ENCODE data around the gene KIAA0586. TPM values are rescaled to one million over a fixed set of nuclear protein-coding genes. Genes with fewer than 3 reads are reported as not detected.

The KIAA0586 gene
- total RNA-seq, 1 experiment from 2014 or later: 20.9 TPM

- H3K9me3 ChIP-seq (ENCODE audit: control insufficient read depth, low read depth, low read length): no peaks in the 10 kb centered on the region
- no peak overlapping the region for H3T11ph ChIP-seq (ENCODE audit: low read length)
- no peaks in the 10 kb centered on the region for H3K4me1 Mint-ChIP-seq
- no CpG with 5 or more reads among the region's 1 CpG for WGBS (ENCODE audit: extremely low coverage, insufficient read length, low lambda C conversion rate)
- no peak overlapping the region for H2BK120ac ChIP-seq (ENCODE audit: low read depth, low read length, poor library complexity, severe bottlenecking)
- no peaks in the 10 kb centered on the region for H3K79me1 ChIP-seq (ENCODE audit: insufficient read depth, low read depth, low read length, poor library complexity, severe bottlenecking)
- H3K4me2 ChIP-seq (ENCODE audit: insufficient read depth, insufficient read length, low read length): no peak overlapping the region
- no peak overlapping the region for H3K27ac ChIP-seq (ENCODE audit: insufficient read length, low read depth, low read length)
- no peak overlapping the region for H3K4me3 Mint-ChIP-seq
- H2BK15ac ChIP-seq (ENCODE audit: low read depth, low read length): no peak overlapping the region
- DNase-seq: no peak
- H3K4me1 ChIP-seq (ENCODE audit: insufficient read depth, low read length): no peaks in the 10 kb centered on the region
- H4K20me1 ChIP-seq (ENCODE audit: control insufficient read depth, insufficient read depth, insufficient read length): no peaks in the 10 kb centered on the region
- no peak overlapping the region for H2AK5ac ChIP-seq (ENCODE audit: insufficient read length, low read length)
- H3K9me3 Mint-ChIP-seq: no peaks in the 10 kb centered on the region
- no peak overlapping the region for H4K8ac ChIP-seq (replicated peaks; ENCODE audit: insufficient read length, low read depth, low read length)
- no peak overlapping the region for H2BK5ac ChIP-seq (ENCODE audit: insufficient read length, low read length)
- H4K91ac ChIP-seq (ENCODE audit: insufficient read length, low read depth, low read length): no peak overlapping the region
- H3K9ac ChIP-seq (ENCODE audit: extremely low read depth, insufficient read length, low read length): no peak overlapping the region
- no peak overlapping the region for H3K14ac ChIP-seq (ENCODE audit: insufficient read depth, low read length)
- no peaks in the 10 kb centered on the region for H3K23me2 ChIP-seq (ENCODE audit: insufficient read length, low read depth, low read length, poor library complexity, severe bottlenecking)
- no peak overlapping the region for H3K4ac ChIP-seq (ENCODE audit: low read depth, low read length)
- H3K27ac Mint-ChIP-seq: no peak overlapping the region
- H2BK20ac ChIP-seq (ENCODE audit: low read depth, low read length, poor library complexity, severe bottlenecking): no peak overlapping the region
- H3K36me3 Mint-ChIP-seq (ENCODE audit: insufficient read depth in 1 of 3, low read depth in 3 of 3): peaks cover 0 to 10% (median 9%) of the 10 kb centered on the region in 3 experiments; a peak in 4 of 7 replicates
- no peak overlapping the region for H3K18ac ChIP-seq (ENCODE audit: insufficient read length, low read depth, low read length)
- H3K27me3 ChIP-seq (ENCODE audit: insufficient read depth, low read length): no peaks in the 10 kb centered on the region
- no peak overlapping the region for H3K23ac ChIP-seq (ENCODE audit: insufficient read length, low read depth, low read length)
- H4K5ac ChIP-seq (ENCODE audit: insufficient read length, low read depth, low read length): no peak overlapping the region
- H2AFZ ChIP-seq (ENCODE audit: low read length): no peak overlapping the region
- TF ChIP-seq CTCF (conservative IDR thresholded peaks at IDR 0.05): no peak
- no peaks in the 10 kb centered on the region for H3K27me3 Mint-ChIP-seq (ENCODE audit: low read depth)
- H2BK12ac ChIP-seq (ENCODE audit: insufficient read length, low read depth, low read length): no peak overlapping the region
- no peak overlapping the region for H3K56ac ChIP-seq (ENCODE audit: insufficient read length, low read depth, low read length)
- H3K79me2 ChIP-seq (ENCODE audit: insufficient read depth, low read length): no peaks in the 10 kb centered on the region
Observed at GRCh38 chr14:58492044-58492443, 64.5 kb downstream of the KIAA0586 start.
